GM15510 (cell line): Measurements from ENCODE around the gene ZMYND11.

Experiments used
- POLR2A ChIP-seq: IDR thresholded peaks from 3 replicates; pipeline ENCODE4 v1.6.1; 2011; ENCODE audit warnings: borderline replicate concordance; ENCODE audit not compliant: insufficient read length; ENCODE audit errors: extremely low read depth

Gene ZMYND11

DNA sequence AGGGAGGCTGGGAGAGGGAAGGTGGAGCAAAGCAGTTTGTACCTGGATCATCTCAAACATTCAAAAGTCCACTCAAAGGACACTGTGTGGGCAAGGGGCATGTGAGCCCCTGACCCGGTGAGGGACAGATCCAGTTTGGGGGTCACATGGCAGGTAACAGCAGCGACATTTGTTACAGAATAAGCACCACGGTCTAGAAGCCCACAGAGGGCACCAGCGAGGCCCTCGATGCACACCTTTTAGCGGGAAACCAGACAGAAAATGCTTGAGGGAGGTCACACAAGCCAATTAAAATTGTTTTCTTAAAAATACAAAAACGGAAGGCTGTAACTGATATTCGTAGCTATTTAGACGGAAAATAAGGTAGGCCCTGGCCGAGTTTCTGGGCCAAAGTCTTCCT lies 144.4 kb downstream of the ZMYND11 start:
- no peak for TF ChIP-seq POLR2A

DNA sequence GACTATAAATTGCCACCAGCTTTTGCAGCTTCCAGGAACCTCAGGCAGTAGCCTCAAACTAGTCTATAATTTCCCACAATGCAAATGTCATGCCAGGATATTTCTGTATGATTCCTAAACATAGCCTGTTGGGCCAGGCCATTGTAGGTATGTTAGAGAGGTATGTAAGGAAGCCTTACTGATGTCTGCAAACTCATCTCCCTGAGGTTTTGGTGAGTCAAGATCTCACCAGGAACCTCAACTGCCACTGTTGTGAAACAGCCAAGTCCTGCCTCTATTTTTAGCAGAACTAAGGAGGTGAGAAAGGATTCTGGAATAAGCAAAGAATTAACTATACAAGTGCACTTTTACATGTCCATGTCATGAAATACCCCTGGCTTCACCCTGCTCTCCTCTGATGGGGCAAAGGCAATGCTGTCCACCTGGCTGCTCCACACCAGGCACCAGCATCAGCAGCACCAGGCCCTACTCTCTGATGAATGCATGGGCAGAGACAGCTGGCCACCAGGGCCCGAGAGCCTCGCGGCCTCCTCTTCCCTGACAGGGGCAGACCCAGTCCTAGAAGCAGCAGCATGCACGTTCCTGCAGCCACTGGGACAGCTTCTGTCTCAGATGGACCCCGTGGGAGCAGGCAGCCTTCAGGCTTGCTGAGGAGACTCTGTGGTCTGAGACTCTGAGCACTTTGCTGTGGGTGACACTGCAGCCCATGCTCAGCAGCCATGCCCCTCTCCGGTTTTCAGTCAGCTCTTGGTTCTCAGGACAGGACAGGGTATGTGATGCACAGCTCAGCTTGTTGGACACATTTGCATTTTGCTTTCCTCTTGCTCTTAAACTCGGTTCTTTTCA lies 147.3 kb downstream of the ZMYND11 start:
- no peak for TF ChIP-seq POLR2A

DNA sequence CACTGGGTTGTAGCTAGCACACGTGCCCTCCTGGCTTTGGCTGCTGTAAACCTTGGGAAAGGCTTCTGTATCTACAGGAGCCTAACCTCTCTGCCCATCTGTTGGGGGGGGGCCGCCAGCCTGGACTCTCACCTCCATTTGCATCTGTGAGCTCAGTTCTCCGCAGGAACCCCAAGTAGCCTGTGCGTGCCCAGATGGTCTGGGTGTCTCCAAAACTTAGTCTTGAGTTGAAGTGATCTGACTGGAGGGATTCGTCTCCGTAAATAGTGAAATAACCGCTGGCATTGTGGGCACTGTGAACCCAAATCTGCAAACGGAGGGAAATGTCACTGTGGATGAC lies 147.9 kb downstream of the ZMYND11 start:
- TF ChIP-seq POLR2A: no peak

- TF ChIP-seq POLR2A: no peak
These were observed 148.7 kb downstream of the ZMYND11 start for GRCh38 chr10:283916-284356.

DNA sequence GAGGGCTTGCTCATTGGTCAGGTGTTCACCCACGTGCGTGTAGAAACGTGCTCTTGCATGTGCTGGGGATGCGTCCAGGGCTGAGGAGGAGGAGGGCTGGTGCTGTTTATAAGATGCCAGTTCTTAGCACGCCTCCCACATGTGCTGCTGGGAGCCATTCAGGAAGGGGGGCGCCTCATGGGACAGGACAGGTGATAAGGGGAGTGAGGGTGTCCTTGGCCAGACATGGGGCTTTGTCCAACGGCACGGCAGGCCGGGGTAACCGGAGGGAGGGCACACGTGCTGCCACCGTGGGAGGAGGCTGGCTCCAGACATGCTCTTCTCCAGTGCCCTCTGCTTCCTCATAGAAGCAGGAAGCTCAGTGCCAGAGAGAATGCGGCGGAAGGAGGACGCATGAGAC lies 150.0 kb downstream of the ZMYND11 start:
- no peak for TF ChIP-seq POLR2A

DNA sequence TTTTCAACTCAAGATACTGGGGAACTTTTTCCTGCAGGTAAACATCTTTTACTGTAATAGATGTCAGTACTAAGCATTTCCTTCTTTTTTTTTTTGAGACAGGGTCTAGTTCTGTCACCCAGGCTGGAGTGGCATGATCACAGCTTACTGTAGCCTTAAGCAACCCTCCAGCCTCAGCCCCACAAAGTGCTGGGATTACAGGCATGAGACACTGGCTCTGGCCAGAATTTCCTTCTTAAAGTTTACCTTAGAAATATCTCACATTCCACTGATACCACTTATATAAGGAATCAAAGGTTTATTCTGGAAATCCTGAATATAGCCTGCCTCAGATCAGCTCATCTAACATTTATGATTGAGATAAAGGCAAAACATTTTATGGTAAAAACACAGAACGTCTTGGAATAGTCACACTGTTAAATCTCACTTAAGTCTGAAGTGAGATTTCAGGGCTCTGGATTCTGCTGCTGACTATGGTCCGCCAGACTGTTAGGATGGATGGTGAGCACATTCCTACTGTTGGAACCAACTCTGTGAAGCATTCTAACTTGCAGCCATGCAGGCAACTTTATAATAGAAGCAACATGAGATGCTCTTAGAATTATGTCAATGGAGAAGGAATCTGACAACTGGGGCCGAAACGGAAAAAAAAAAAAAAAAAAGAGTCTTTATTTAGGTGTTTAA lies 151.9 kb downstream of the ZMYND11 start:
- TF ChIP-seq POLR2A: no peak

DNA sequence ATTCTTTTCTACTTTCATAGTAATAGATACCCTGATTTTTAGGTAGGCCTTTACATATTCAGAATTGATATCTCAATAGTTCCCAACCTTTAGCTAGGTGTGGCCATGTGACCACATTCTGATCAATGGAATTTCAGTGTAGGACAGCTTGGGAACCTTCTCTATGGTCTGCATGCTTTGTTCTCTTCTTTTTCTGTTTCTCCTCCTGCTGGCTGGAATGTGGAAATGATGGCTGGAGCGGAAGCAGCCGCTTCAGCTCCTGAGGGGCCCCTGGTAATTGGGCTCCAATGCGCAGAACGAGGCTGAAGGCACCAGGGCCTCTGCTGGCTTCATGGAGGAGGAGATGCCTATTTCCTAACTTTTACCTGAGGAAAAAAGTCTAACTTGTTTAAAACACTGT lies 152.6 kb downstream of the ZMYND11 start:
- TF ChIP-seq POLR2A: no peak

DNA sequence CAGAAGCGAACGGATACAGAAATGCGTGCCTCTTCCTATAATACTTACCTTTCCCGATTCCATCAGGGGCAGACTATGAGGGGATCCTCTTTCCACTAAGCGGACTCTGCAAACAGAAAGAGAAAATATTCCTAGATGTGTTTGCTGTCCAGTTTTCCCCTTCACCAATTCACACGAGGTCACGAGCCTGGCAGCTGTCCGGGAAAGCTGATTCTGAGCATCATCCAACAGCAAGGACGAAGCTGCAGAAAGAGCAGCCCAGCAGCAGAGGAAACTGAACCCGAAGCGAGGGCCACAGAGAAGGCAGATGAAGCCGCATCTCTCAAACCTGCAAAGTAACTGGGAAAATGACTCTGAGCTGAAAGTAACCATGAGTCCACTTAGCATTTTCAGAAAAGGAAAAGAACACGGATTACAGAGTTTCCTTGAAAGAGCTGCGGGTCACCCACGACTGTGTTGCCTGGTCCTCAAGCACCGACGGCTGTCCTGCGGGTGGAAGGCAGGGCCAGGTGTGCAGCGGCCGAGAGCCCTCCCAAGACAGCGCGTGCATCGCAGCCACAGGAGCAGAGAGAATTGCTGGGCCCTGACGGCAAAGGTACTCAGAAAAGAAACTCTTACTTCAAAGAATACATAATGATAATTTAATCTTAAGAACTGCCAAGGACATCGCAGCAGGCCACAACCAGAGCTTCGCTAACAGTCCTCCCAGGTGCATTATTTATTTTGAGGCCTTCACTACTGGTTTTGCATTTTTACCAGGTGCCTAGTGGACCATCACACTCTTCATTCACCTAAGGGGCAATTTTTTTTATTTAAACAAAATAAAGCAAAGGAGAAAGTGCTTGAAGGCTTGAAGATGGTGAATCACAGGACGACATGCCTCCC lies 153.3 kb downstream of the ZMYND11 start:
- no peak for TF ChIP-seq POLR2A

- TF ChIP-seq POLR2A: no peak
These were observed 154.3 kb downstream of the ZMYND11 start for GRCh38 chr10:289581-289980.

GRCh38 chr10:290026-290725 lies 154.9 kb downstream of the ZMYND11 start:
- TF ChIP-seq POLR2A: no peak

DNA sequence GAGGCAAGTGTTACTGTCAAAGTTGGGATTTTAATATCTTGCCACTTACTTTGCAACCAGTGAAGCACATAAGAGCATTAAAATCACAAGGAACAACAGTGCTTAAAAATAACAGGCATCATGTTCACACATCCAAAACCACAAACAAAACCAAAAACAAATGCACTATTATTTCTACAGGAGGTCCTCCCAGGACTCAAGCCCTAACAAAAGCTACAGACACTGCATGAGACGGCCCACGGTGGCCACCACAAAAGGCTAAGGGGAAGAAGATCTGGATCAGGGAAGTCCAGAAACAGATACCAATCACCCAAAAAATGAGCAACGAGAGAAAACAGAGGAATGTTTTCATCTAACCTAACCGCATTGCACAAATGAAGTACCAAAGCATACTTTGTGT lies 158.4 kb downstream of the ZMYND11 start:
- no peak for TF ChIP-seq POLR2A

- no peak for TF ChIP-seq POLR2A
These were observed 162.3 kb downstream of the ZMYND11 start for GRCh38 chr10:297567-297966.

DNA sequence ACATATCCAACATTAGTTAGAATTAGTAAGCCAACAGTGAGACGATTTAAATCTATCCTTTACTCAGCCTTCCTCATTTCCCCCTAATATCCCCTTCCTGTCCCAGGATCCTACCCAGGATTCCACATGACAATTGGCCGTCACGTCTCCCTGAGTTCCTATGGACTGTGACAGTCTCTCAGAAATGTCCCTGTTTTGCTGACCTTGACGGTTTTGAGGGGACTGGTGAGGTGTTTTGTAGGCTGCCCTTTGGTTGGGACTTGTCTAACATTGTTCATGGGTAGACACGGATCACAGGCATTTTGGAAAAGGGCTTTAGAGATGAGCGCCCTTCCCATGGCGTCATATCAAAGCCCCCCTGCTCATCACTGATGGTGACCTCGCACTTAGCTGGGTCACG lies 162.8 kb downstream of the ZMYND11 start:
- TF ChIP-seq POLR2A: no peak

GRCh38 chr10:299512-299911 lies 164.3 kb downstream of the ZMYND11 start:
- TF ChIP-seq POLR2A: no peak

- TF ChIP-seq POLR2A: no peak
These were observed 164.7 kb downstream of the ZMYND11 start for GRCh38 chr10:299969-300368.

DNA sequence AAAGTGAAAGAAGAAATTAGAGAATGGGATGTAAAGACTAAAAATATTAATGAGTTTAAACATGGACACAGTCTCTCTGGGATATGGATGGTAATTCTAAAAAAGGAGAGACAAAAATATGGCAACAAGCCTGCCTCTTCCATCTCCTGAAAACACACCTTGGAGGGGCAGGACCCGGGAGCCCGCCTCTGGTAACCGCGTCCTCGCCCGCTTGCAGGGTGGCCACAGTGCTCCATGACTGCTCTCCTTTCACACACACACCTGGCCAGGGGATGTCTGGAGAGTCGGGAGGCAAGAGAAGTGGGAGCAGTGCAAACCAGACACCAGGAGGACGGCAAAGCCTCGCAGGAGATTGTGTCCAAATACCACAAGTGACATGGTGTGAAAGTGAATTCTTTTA lies 166.3 kb downstream of the ZMYND11 start:
- TF ChIP-seq POLR2A: no peak
